MM.1S (cell line): ENCODE results near the gene SLC22A1.
"Not testable (repeated sequence)": the region's sequence is repeated elsewhere in the genome, so short reads cannot be mapped to it uniquely, and the experiment has no call there.

Experiments used
- DNase-seq: peaks from one replicate; pipeline ENCODE4 v3.0.0-alpha.2; 2015
- H2AFZ ChIP-seq: fragments of 300-600 bp; sonication (generic); 2 replicates; pipeline ENCODE4 v1.6.0; 2016; ENCODE audit warnings: antibody characterized with exemption, low read length
- H3F3A ChIP-seq: fragments of 300-600 bp; sonication (generic); 2 replicates; pipeline ENCODE4 v1.6.1; 2016; ENCODE audit warnings: mild to moderate bottlenecking, antibody characterized with exemption, low read length, moderate library complexity, mixed read lengths; ENCODE audit not compliant: insufficient read depth
- H3K27ac ChIP-seq: fragments of 300-600 bp; sonication (generic); 2 replicates; pipeline ENCODE4 v1.5.1; 2016; ENCODE audit warnings: mild to moderate bottlenecking, low read length
- H3K27me3 ChIP-seq: fragments of 300-600 bp; sonication (generic); replicated peaks from 2 replicates; pipeline ENCODE4 v1.6.0; 2016; ENCODE audit warnings: low read length; ENCODE audit not compliant: insufficient read depth
- H3K36me3 ChIP-seq: fragments of 300-600 bp; sonication (generic); replicated peaks from 2 replicates; pipeline ENCODE4 v1.6.1; 2016; ENCODE audit warnings: mild to moderate bottlenecking, low read length, mixed read lengths; ENCODE audit not compliant: insufficient read depth
- H3K4me1 ChIP-seq: fragments of 300-600 bp; sonication (generic); 2 replicates; pipeline ENCODE4 v1.6.1; 2016; ENCODE audit warnings: low read length, mixed read lengths
- H3K4me2 ChIP-seq: fragments of 300-600 bp; sonication (generic); 2 replicates; pipeline ENCODE4 v1.6.0; 2016; ENCODE audit warnings: low read depth, low read length
- H3K4me3 ChIP-seq: fragments of 300-600 bp; sonication (generic); 2 replicates; pipeline ENCODE4 v1.5.1; 2016; ENCODE audit warnings: low read length, mixed read lengths
- H3K79me2 ChIP-seq: fragments of 300-600 bp; sonication (generic); 2 replicates; pipeline ENCODE4 v1.6.1; 2016; ENCODE audit warnings: mixed run types, low read length, mixed read lengths
- H3K9ac ChIP-seq: fragments of 300-600 bp; sonication (generic); 2 replicates; pipeline ENCODE4 v1.6.1; 2016; ENCODE audit warnings: low read length, mixed read lengths
- H3K9me2 ChIP-seq: fragments of 300-600 bp; sonication (generic); replicated peaks from 2 replicates; pipeline ENCODE4 v1.6.1; 2016; ENCODE audit warnings: mild to moderate bottlenecking, low read length, mixed read lengths; ENCODE audit not compliant: insufficient read depth
- H3K9me3 ChIP-seq: fragments of 300-600 bp; sonication (generic); replicated peaks from 2 replicates; pipeline ENCODE4 v1.6.1; 2016; ENCODE audit warnings: mild to moderate bottlenecking, low read length, mixed read lengths; ENCODE audit not compliant: insufficient read depth
- H4K20me1 ChIP-seq: fragments of 300-600 bp; sonication (generic); 2 replicates; pipeline ENCODE4 v1.6.1; 2016; ENCODE audit warnings: mild to moderate bottlenecking, low read length, moderate library complexity, mixed read lengths; ENCODE audit not compliant: insufficient read depth
- CTCF ChIP-seq: fragments of 300-600 bp; sonication (generic); IDR thresholded peaks from 2 replicates; pipeline ENCODE4 v1.5.1; 2016; ENCODE audit warnings: antibody characterized with exemption, low read length, mixed read lengths
- EZH2 ChIP-seq: fragments of 300-600 bp; sonication (generic); optimal IDR thresholded peaks from 2 replicates; pipeline ENCODE3; 2017; ENCODE audit warnings: low read depth, mild to moderate bottlenecking, antibody characterized with exemption, low read length, mixed read lengths
- EZH2phosphoT487 ChIP-seq: fragments of 300-600 bp; sonication (generic); IDR thresholded peaks from 2 replicates; pipeline ENCODE4 v1.6.1; 2018; ENCODE audit warnings: antibody characterized with exemption, low read length

The SLC22A1 gene

GRCh38 chr6:160162030-160162566 is 40.5 kb downstream of the SLC22A1 start:
- H2AFZ ChIP-seq = no peak overlapping the region
- H3K9me3 ChIP-seq = no peaks in the 10 kb centered on the region
- DNase-seq = no peak
- H3K4me2 ChIP-seq = no peak overlapping the region
- H3K4me3 ChIP-seq = no peak overlapping the region
- H3K79me2 ChIP-seq = no peaks in the 10 kb centered on the region
- H3K27ac ChIP-seq = no peak overlapping the region
- H4K20me1 ChIP-seq = no peaks in the 10 kb centered on the region
- TF ChIP-seq EZH2phosphoT487 (no peak), CTCF (no peak)
- H3K36me3 ChIP-seq = no peaks in the 10 kb centered on the region
- H3K27me3 ChIP-seq = no peaks in the 10 kb centered on the region
- no peaks in the 10 kb centered on the region for H3F3A ChIP-seq
- no peaks in the 10 kb centered on the region for H3K4me1 ChIP-seq
- no peaks in the 10 kb centered on the region for H3K9me2 ChIP-seq
- H3K9ac ChIP-seq = no peak overlapping the region

- TF ChIP-seq EZH2phosphoT487 = no peak
- TF ChIP-seq EZH2 = no peak
- no peak for TF ChIP-seq CTCF
- Histone ChIP-seq H3K4me3 (no peak overlapping the region), H3K36me3 (no peaks in the 10 kb centered on the region), H3K9me3 (no peaks in the 10 kb centered on the region), H2AFZ (no peak overlapping the region), H3K9ac (no peak overlapping the region), H3K9me2 (no peaks in the 10 kb centered on the region), H4K20me1 (no peaks in the 10 kb centered on the region), H3F3A (no peaks in the 10 kb centered on the region), H3K79me2 (no peaks in the 10 kb centered on the region), H3K4me1 (no peaks in the 10 kb centered on the region), H3K4me2 (no peak overlapping the region), H3K27ac (no peak overlapping the region), H3K27me3 (no peaks in the 10 kb centered on the region)
- no peak for DNase-seq
Measured at GRCh38 chr6:160163425-160163824, 41.8 kb downstream of the SLC22A1 start.

- Histone ChIP-seq H4K20me1 (no peaks in the 10 kb centered on the region), H3F3A (no peaks in the 10 kb centered on the region), H3K36me3 (no peaks in the 10 kb centered on the region), H2AFZ (no peak overlapping the region), H3K9me2 (no peaks in the 10 kb centered on the region), H3K27me3 (no peaks in the 10 kb centered on the region), H3K9ac (no peak overlapping the region), H3K79me2 (no peaks in the 10 kb centered on the region), H3K9me3 (no peaks in the 10 kb centered on the region), H3K27ac (no peak overlapping the region), H3K4me3 (no peak overlapping the region), H3K4me1 (no peaks in the 10 kb centered on the region), H3K4me2 (no peak overlapping the region)
- TF ChIP-seq CTCF = no peak
- no peak for TF ChIP-seq EZH2
- no peak for TF ChIP-seq EZH2phosphoT487
- no peak for DNase-seq
Measured at GRCh38 chr6:160163912-160164311, 42.3 kb downstream of the SLC22A1 start.

GRCh38 chr6:160165928-160166327 is 44.3 kb downstream of the SLC22A1 start:
- H4K20me1 ChIP-seq, H2AFZ ChIP-seq, H3K4me1 ChIP-seq, H3K9me3 ChIP-seq, H3K79me2 ChIP-seq, H3K36me3 ChIP-seq, H3K9me2 ChIP-seq, DNase-seq, H3K9ac ChIP-seq, H3K4me2 ChIP-seq, H3K27me3 ChIP-seq, H3K27ac ChIP-seq, H3K4me3 ChIP-seq, H3F3A ChIP-seq: not testable (repeated sequence)
